IMR-90 (cell line): ENCODE results near the gene GLIPR1. TPM values are rescaled to one million over a fixed set of nuclear protein-coding genes. Genes with fewer than 3 reads are reported as not detected.

Source experiments
- ATAC-seq: fragments of 200-7000 bp; cut with Tn5 transposase; 2 replicates; pipeline ENCODE4 v1.9.1; 2020; ENCODE audit warnings: low read depth, mild to moderate bottlenecking, moderate library complexity
- BruUV-seq: library from RNA; stranded (reverse); fragments of 400-500 nt; replicated peaks from 2 replicates; lab custom pipeline; 2021; lab: Mats Ljungman, UMichigan
- CTCF ChIA-PET: fragments of 300-600 bp; formaldehyde crosslinking; extraction: SDS; loops from one replicate; lab custom pipeline; 2021; ENCODE audit warnings: antibody characterized with exemption; lab: Yijun Ruan, JAX
- POLR2A ChIA-PET: fragments of 300-600 bp; sonication (Branson Sonifier 250); formaldehyde crosslinking; loops from one replicate; lab custom pipeline; 2022; ENCODE audit warnings: antibody characterized with exemption; ENCODE audit not compliant: unreplicated experiment; lab: Charles Lee
- DNase-seq: peaks from one replicate; pipeline ENCODE4 v3.0.0; 2013
- H2AFZ ChIP-seq: replicated peaks from 2 replicates; pipeline ENCODE3; 2013; ENCODE audit warnings: low read length, mild to moderate bottlenecking; ENCODE audit not compliant: poor library complexity
- H2AK5ac ChIP-seq: 2 replicates; pipeline ENCODE4 v1.6.1; 2013; ENCODE audit warnings: low read depth, low read length, inconsistent platforms
- H2AK9ac ChIP-seq: replicated peaks from 2 replicates; pipeline ENCODE3; 2013; ENCODE audit warnings: mild to moderate bottlenecking, low read depth, low read length, moderate library complexity; ENCODE audit not compliant: poor library complexity
- H2BK120ac ChIP-seq: 2 replicates; pipeline ENCODE4 v1.6.1; 2013; ENCODE audit warnings: low read depth, low read length, inconsistent platforms
- H2BK15ac ChIP-seq: 3 replicates; pipeline ENCODE4 v1.6.1; 2013; ENCODE audit warnings: low read depth, low read length, inconsistent platforms
- H2BK20ac ChIP-seq: 2 replicates; pipeline ENCODE4 v1.6.1; 2013; ENCODE audit warnings: low read depth, mild to moderate bottlenecking, inconsistent platforms, low read length, moderate library complexity
- H2BK5ac ChIP-seq: 2 replicates; pipeline ENCODE4 v1.6.1; 2013; ENCODE audit warnings: mild to moderate bottlenecking, low read depth, low read length, inconsistent platforms; ENCODE audit not compliant: poor library complexity, severe bottlenecking
- H3K14ac ChIP-seq: replicated peaks from 2 replicates; pipeline ENCODE4 v1.6.1; 2013; ENCODE audit warnings: low read depth, low read length, inconsistent platforms
- H3K18ac ChIP-seq: 2 replicates; pipeline ENCODE4 v1.6.1; 2013; ENCODE audit warnings: low read depth, low read length, control low read depth
- H3K23ac ChIP-seq: 2 replicates; pipeline ENCODE4 v1.6.1; 2013; ENCODE audit warnings: low read depth, low read length, inconsistent platforms
- H3K27ac ChIP-seq: 2 replicates; pipeline ENCODE4 v1.5.1; 2013; ENCODE audit warnings: mild to moderate bottlenecking, control low read depth, low read length; ENCODE audit not compliant: insufficient read depth
- H3K27me3 ChIP-seq: 2 replicates; pipeline ENCODE4 v1.6.1; 2013; ENCODE audit warnings: low read length; ENCODE audit not compliant: control insufficient read depth, insufficient read depth
- H3K36me3 ChIP-seq: 2 replicates; pipeline ENCODE4 v1.6.1; 2013; ENCODE audit warnings: low read length, mixed read lengths; ENCODE audit not compliant: control insufficient read depth, insufficient read depth
- H3K4ac ChIP-seq: 2 replicates; pipeline ENCODE4 v1.6.1; 2013; ENCODE audit warnings: low read depth, low read length, inconsistent platforms
- H3K4me1 ChIP-seq: 2 replicates; pipeline ENCODE4 v1.6.1; 2013; ENCODE audit warnings: low read length, mixed read lengths; ENCODE audit not compliant: control insufficient read depth, insufficient read depth
- H3K4me2 ChIP-seq: 2 replicates; pipeline ENCODE4 v1.6.1; 2013; ENCODE audit warnings: low read depth, mild to moderate bottlenecking, control low read depth, low read length, moderate library complexity
- H3K4me3 ChIP-seq: 2 replicates; pipeline ENCODE4 v1.5.1; 2013; ENCODE audit warnings: low read depth, mild to moderate bottlenecking, control low read depth, low read length, moderate library complexity; ENCODE audit not compliant: insufficient read depth
- H3K56ac ChIP-seq: 2 replicates; pipeline ENCODE4 v1.6.1; 2013; ENCODE audit warnings: low read length, inconsistent platforms; ENCODE audit not compliant: insufficient read depth; ENCODE audit errors: extremely low read depth
- H3K79me1 ChIP-seq, 2 experiments: 2 replicates each; pipeline ENCODE4 v1.6.1; 2013; ENCODE audit warnings: low read length in 2 of 2, inconsistent platforms in 1 of 2, low read depth in 1 of 2
- H3K9ac ChIP-seq: 2 replicates; pipeline ENCODE4 v1.6.1; 2013; ENCODE audit warnings: low read depth, low read length, control low read depth
- H3K9me1 ChIP-seq: 2 replicates; pipeline ENCODE4 v1.6.1; 2013; ENCODE audit warnings: low read length, inconsistent platforms; ENCODE audit not compliant: insufficient read depth
- H3K9me3 ChIP-seq: 2 replicates; pipeline ENCODE4 v1.6.1; 2013; ENCODE audit warnings: low read length; ENCODE audit not compliant: control insufficient read depth, insufficient read depth
- H4K20me1 ChIP-seq: 2 replicates; pipeline ENCODE4 v1.6.1; 2013; ENCODE audit warnings: low read length, inconsistent platforms; ENCODE audit not compliant: insufficient read depth
- H4K5ac ChIP-seq: 2 replicates; pipeline ENCODE4 v1.6.1; 2013; ENCODE audit warnings: mild to moderate bottlenecking, low read depth, low read length, control low read depth
- H4K8ac ChIP-seq, 2 experiments: 2 replicates each; pipeline ENCODE4 v1.6.1; 2013; ENCODE audit warnings: low read depth in 2 of 2, low read length in 2 of 2, control low read depth in 1 of 2, inconsistent platforms in 1 of 2
- H4K91ac ChIP-seq: 2 replicates; pipeline ENCODE4 v1.6.1; 2013; ENCODE audit warnings: low read depth, low read length, inconsistent platforms; ENCODE audit not compliant: insufficient read depth
- CEBPB ChIP-seq: IDR thresholded peaks from 2 replicates; pipeline ENCODE4 v1.6.1; 2012; ENCODE audit warnings: low read depth, low read length, improper control_type of control experiment
- CHD1 ChIP-seq: IDR thresholded peaks from 2 replicates; pipeline ENCODE4 v1.6.1; 2012; ENCODE audit warnings: low read depth, low read length, improper control_type of control experiment
- ELK1 ChIP-seq: fragments of 150-350 bp; IDR thresholded peaks from 2 replicates; pipeline ENCODE4 v1.6.1; 2016; ENCODE audit warnings: low read depth, mild to moderate bottlenecking, low read length, moderate library complexity, borderline replicate concordance
- MAFK ChIP-seq: IDR thresholded peaks from 2 replicates; pipeline ENCODE4 v1.6.1; 2012; ENCODE audit warnings: low read depth, low read length, improper control_type of control experiment
- NFE2L2 ChIP-seq: fragments of 150-350 bp; IDR thresholded peaks from 2 replicates; pipeline ENCODE4 v1.6.1; 2016; ENCODE audit warnings: low read depth, mild to moderate bottlenecking, low read length
- POLR2A ChIP-seq: IDR thresholded peaks from 2 replicates; pipeline ENCODE4 v1.6.1; 2012; ENCODE audit warnings: mild to moderate bottlenecking, low read depth, low read length
- RAD21 ChIP-seq: IDR thresholded peaks from 2 replicates; pipeline ENCODE4 v1.6.1; 2012; ENCODE audit warnings: low read length, improper control_type of control experiment
- SMC3 ChIP-seq: fragments of 150-350 bp; IDR thresholded peaks from 2 replicates; pipeline ENCODE4 v1.6.1; 2016; ENCODE audit warnings: low read depth, mild to moderate bottlenecking, antibody characterized with exemption, low read length, moderate library complexity
- WGBS, 2 experiments: methylation state at CpG; one replicate each; pipeline versions ENCODE4 v1.1.5 to v1.1.7; 2013; ENCODE audit warnings: missing lambda C conversion rate in 2 of 2; ENCODE audit not compliant: insufficient read length in 1 of 2; ENCODE audit errors: extremely low coverage in 2 of 2; 5-methylcytosine and 5-hydroxymethylcytosine counted together
- dilution Hi-C: fragments of 300-500 bp; cut with HindIII; formaldehyde crosslinking; loops from one replicate; pipeline ENCODE4 v1.14.3; 2018; ENCODE audit warnings: low sequenced_read_pairs; ENCODE audit not compliant: unreplicated experiment
- in situ Hi-C: fragments of 300-500 bp; cut with MboI; formaldehyde crosslinking; loops from 3 replicates; pipeline ENCODE4 v1.14.3; 2019; ENCODE audit warnings: low sequenced_read_pairs, inconsistent platforms, mixed read lengths
- intact Hi-C: fragments of 100-400 bp; cut with micrococcal nuclease; formaldehyde crosslinking; loops from 2 replicates; pipeline ENCODE4 v1.10.0; 2022
- polyA plus RNA-seq, 3 experiments: library from polyadenylated mRNA; depleted of rRNA; stranded (reverse); fragments of >200 nt; gene quantifications; 2 replicates each; pipeline ENCODE4 v1.2.3, GENCODE V29; 2012; ENCODE audit warnings: low replicate concordance in 1 of 3
- total RNA-seq: library from RNA; depleted of rRNA; stranded (reverse); fragments of >200 nt; gene quantifications from 2 replicates; pipeline ENCODE4 v1.2.3, GENCODE V29; 2012

The GLIPR1 gene
- total and polyA plus RNA-seq, 2 of the 4 experiments (the other 2 are of a cell fraction): 268 to 327 TPM

- H3K4me2 ChIP-seq: peak overlapping the region; percentile 75; the same call in 1 of the 2 replicates
- no peak for TF ChIP-seq CEBPB
- TF ChIP-seq SMC3: no peak
- no peak for TF ChIP-seq MAFK
- TF ChIP-seq NFE2L2: no peak
- no peak for TF ChIP-seq POLR2A
- TF ChIP-seq ELK1: no peak
- TF ChIP-seq CHD1: no peak
- TF ChIP-seq RAD21: no peak
- H3K18ac ChIP-seq: peak overlapping the region; percentile 27
- ATAC-seq: peak; percentile 28
- peak overlapping the region; percentile 52 for H4K5ac ChIP-seq
- peak overlapping the region; percentile 62; the same call in 1 of the 2 replicates for H3K23ac ChIP-seq
- H3K9ac ChIP-seq: no peak overlapping the region
- peak overlapping the region in 1 of 2 experiments; percentile 76; a peak in 2 of 4 replicates for H4K8ac ChIP-seq
- no peak overlapping the region for H3K4me3 ChIP-seq
- H3K27me3 ChIP-seq: no peaks in the 10 kb centered on the region
- H4K20me1 ChIP-seq: no peaks in the 10 kb centered on the region
- H3K79me1 ChIP-seq: no peaks in the 10 kb centered on the region
- H3K4ac ChIP-seq: peak overlapping the region; percentile 75; the same call in 1 of the 2 replicates
- peak overlapping the region; percentile 78; the same call in 1 of the 2 replicates for H2BK20ac ChIP-seq
- H2AFZ ChIP-seq: no peak overlapping the region
- H3K4me1 ChIP-seq: peaks cover 18% of the 10 kb centered on the region
- CTCF ChIA-PET: no interaction called here
- no peaks in the 10 kb centered on the region for H3K36me3 ChIP-seq
- WGBS, 2 experiments: no CpG with 5 or more reads among the region's 2 CpGs
- intact Hi-C loops: no loop called here
- H3K27ac ChIP-seq: peak overlapping the region; percentile 10; the same call in 1 of the 2 replicates
- no peak overlapping the region for H2BK5ac ChIP-seq
- peak overlapping the region; percentile 49; the same call in 1 of the 2 replicates for H4K91ac ChIP-seq
- no peaks in the 10 kb centered on the region for H3K9me3 ChIP-seq
- H2BK120ac ChIP-seq: peak overlapping the region; percentile 76
- peak; percentile 37 for DNase-seq
- no peak overlapping the region for H2AK9ac ChIP-seq
- in situ Hi-C loops: loop anchor here (25.0 kb wide), 1 partner anchor 912 kb away; no protein-coding TSS in a partner anchor
- no TSS peak for BruUV-seq
- POLR2A ChIA-PET: no interaction called here
- H2BK15ac ChIP-seq: peak overlapping the region; percentile 85; the same call in 1 of the 3 replicates
- no peak overlapping the region for H3K56ac ChIP-seq
- dilution Hi-C loops: no loop called here
- H2AK5ac ChIP-seq: peak overlapping the region; percentile 63; the same call in 1 of the 2 replicates
- peaks cover 12% of the 10 kb centered on the region; the same call in 1 of the 2 replicates for H3K9me1 ChIP-seq
- peak overlapping the region; percentile 70 for H3K14ac ChIP-seq
These were observed 69.4 kb downstream of the GLIPR1 start for GRCh38 chr12:75549989-75550388.
